Adrenal gland (tissue), 5 donors: ENCODE data around the gene TMEM163.

Experiments
- POLR2A ChIP-seq, 2 donors: fragments of 450-650 bp; IDR thresholded peaks; one replicate each; pipeline ENCODE4 v1.6.1; 2017; ENCODE audit warnings: antibody characterized with exemption in 2 of 2, mild to moderate bottlenecking in 2 of 2, moderate library complexity in 1 of 2
- TF ChIP-seq, protein P1 (sequence below), 6 experiments: fragments of 450-650 bp in 4 of 6; fragments of 200-600 bp in 2 of 6; sonication (generic) in 1 of 6; IDR thresholded peaks; 1 replicate in 5 of 6; 2 replicates in 1 of 6; pipeline versions ENCODE4 v1.5.1 to v1.8.0; 2016 to 2021; ENCODE audit warnings: antibody characterized with exemption in 6 of 6, mild to moderate bottlenecking in 2 of 6, moderate library complexity in 1 of 6
- donor health status: DM: no; HTN: no; CAD: no.

GRCh38 chr2:134549104-134549503 is 169.7 kb downstream of the TMEM163 start:
- TF ChIP-seq POLR2A (IDR thresholded peaks at IDR 0.05): no peak
- TF ChIP-seq, protein P1, sequence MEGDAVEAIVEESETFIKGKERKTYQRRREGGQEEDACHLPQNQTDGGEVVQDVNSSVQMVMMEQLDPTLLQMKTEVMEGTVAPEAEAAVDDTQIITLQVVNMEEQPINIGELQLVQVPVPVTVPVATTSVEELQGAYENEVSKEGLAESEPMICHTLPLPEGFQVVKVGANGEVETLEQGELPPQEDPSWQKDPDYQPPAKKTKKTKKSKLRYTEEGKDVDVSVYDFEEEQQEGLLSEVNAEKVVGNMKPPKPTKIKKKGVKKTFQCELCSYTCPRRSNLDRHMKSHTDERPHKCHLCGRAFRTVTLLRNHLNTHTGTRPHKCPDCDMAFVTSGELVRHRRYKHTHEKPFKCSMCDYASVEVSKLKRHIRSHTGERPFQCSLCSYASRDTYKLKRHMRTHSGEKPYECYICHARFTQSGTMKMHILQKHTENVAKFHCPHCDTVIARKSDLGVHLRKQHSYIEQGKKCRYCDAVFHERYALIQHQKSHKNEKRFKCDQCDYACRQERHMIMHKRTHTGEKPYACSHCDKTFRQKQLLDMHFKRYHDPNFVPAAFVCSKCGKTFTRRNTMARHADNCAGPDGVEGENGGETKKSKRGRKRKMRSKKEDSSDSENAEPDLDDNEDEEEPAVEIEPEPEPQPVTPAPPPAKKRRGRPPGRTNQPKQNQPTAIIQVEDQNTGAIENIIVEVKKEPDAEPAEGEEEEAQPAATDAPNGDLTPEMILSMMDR (IDR thresholded peaks at IDR 0.05): no peak
